Naive thymus-derived CD4-positive, alpha-beta T cell (primary cell): ENCODE measurements around the gene CMIP. TPM values are rescaled to one million over a fixed set of nuclear protein-coding genes. Genes with fewer than 3 reads are reported as not detected.
A peak's percentile ranks its signal among the peaks of the same experiment; 100 is the strongest.

ENCODE experiments used
- ATAC-seq: fragments of 150-1000 bp; cut with Tn5 transposase; 2 replicates; pipeline ENCODE4 v1.10.0; 2021; ENCODE audit warnings: mild to moderate bottlenecking, moderate library complexity
- CTCF ChIA-PET: fragments of 350-600 bp; sonication (Branson Sonifier 250); formaldehyde crosslinking; loops from one replicate; lab custom pipeline; 2021; ENCODE audit warnings: antibody characterized with exemption; lab: Charles Lee
- POLR2A ChIA-PET: fragments of 350-600 bp; sonication (Branson Sonifier 250); formaldehyde crosslinking; loops from one replicate; lab custom pipeline; 2021; ENCODE audit warnings: antibody characterized with exemption, inconsistent platforms; lab: Charles Lee
- DNase-seq, 9 donors: peaks; one replicate each; pipeline versions ENCODE4 v3.0.0 to v3.0.0-alpha.2; 2020 to 2022; ENCODE audit warnings: mixed read lengths in 1 of 9
- H3K27ac ChIP-seq: one replicate; pipeline ENCODE4 v1.7.0; 2013; ENCODE audit warnings: mild to moderate bottlenecking, low read depth, low read length, moderate library complexity
- H3K27me3 ChIP-seq, 2 donors: one replicate each; pipeline ENCODE4 v1.7.0; 2013; ENCODE audit warnings: low read length in 2 of 2, mild to moderate bottlenecking in 2 of 2, moderate library complexity in 2 of 2; ENCODE audit not compliant: control insufficient read depth in 2 of 2, insufficient read depth in 2 of 2
- H3K36me3 ChIP-seq, 3 experiments: 1 replicate in 2 of 3; 2 replicates in 1 of 3; pipeline ENCODE4 v1.7.0; 2013; ENCODE audit warnings: low read length in 3 of 3, mild to moderate bottlenecking in 3 of 3, moderate library complexity in 1 of 3; ENCODE audit not compliant: insufficient read depth in 3 of 3, control insufficient read depth in 2 of 3
- H3K4me1 ChIP-seq, 2 donors: one replicate each; pipeline ENCODE4 v1.7.0; 2013; ENCODE audit warnings: low read length in 2 of 2, mild to moderate bottlenecking in 2 of 2, moderate library complexity in 1 of 2; ENCODE audit not compliant: control insufficient read depth in 2 of 2, insufficient read depth in 2 of 2
- H3K4me3 ChIP-seq: 2 replicates; pipeline ENCODE4 v1.7.0; 2013; ENCODE audit warnings: mild to moderate bottlenecking, low read length
- H3K9me3 ChIP-seq, 3 experiments: 1 replicate in 2 of 3; 2 replicates in 1 of 3; pipeline ENCODE4 v1.7.0; 2013; ENCODE audit warnings: low read length in 3 of 3; ENCODE audit not compliant: control insufficient read depth in 2 of 3
- H3K27ac Mint-ChIP-seq, 9 donors: one replicate each; pipeline ENCODE4 v1.8.0; 2020 to 2022; ENCODE audit warnings: mixed read lengths in 9 of 9, mild to moderate bottlenecking in 8 of 9, moderate library complexity in 5 of 9, inconsistent platforms in 2 of 9
- H3K27me3 Mint-ChIP-seq, 5 donors: one replicate each; pipeline ENCODE4 v1.8.0; 2021 to 2022; ENCODE audit warnings: mixed read lengths in 5 of 5, mild to moderate bottlenecking in 1 of 5
- H3K36me3 Mint-ChIP-seq, 5 donors: one replicate each; pipeline ENCODE4 v1.8.0; 2020 to 2022; ENCODE audit warnings: mixed read lengths in 5 of 5, mild to moderate bottlenecking in 3 of 5, inconsistent platforms in 1 of 5
- H3K4me1 Mint-ChIP-seq, 7 donors: one replicate each; pipeline ENCODE4 v1.8.0; 2020 to 2022; ENCODE audit warnings: mixed read lengths in 7 of 7, mild to moderate bottlenecking in 3 of 7, inconsistent platforms in 1 of 7
- H3K4me3 Mint-ChIP-seq, 10 donors: one replicate each; pipeline ENCODE4 v1.8.0; 2020 to 2022; ENCODE audit warnings: mild to moderate bottlenecking in 10 of 10, mixed read lengths in 10 of 10, moderate library complexity in 6 of 10, inconsistent platforms in 2 of 10
- H3K9me3 Mint-ChIP-seq, 11 donors: one replicate each; pipeline ENCODE4 v1.8.0; 2020 to 2022; ENCODE audit warnings: mixed read lengths in 11 of 11, mild to moderate bottlenecking in 4 of 11, inconsistent platforms in 1 of 11, moderate library complexity in 1 of 11
- intact Hi-C, 2 donors: fragments of 100-400 bp; cut with micrococcal nuclease; formaldehyde crosslinking; loops; one replicate each; pipeline ENCODE4 v1.15.1; 2023
- polyA plus RNA-seq, 2 donors: library from polyadenylated mRNA; unstranded; fragments of 300-500 nt; fragmentation: Illumina TruSeq; gene quantifications; one replicate each; pipeline ENCODE4 v1.2.3, GENCODE V29; 2021
- total RNA-seq, 6 experiments: library from RNA in 5 of 6; stranded (reverse) in 5 of 6; gene quantifications; 1 replicate in 5 of 6; 2 replicates in 1 of 6; pipeline ENCODE4 v1.2.3 and lab custom pipeline; 2021 to 2026

Gene CMIP
- total and polyA plus RNA-seq, 7 experiments from 2014 or later: 0.66 to 75.4 (median 34.3) TPM

- ChIA-PET CTCF (interaction anchor here (0.6 kb wide), 1 partner anchor 1238 kb away, joined by 3 read pairs; no protein-coding TSS in a partner anchor), POLR2A (no interaction called here)
- peaks cover 6 to 40% (median 11%) of the 10 kb centered on the region in 5 donors for H3K36me3 Mint-ChIP-seq
- no peak overlapping the region for H3K4me3 Mint-ChIP-seq
- H3K4me3 ChIP-seq: no peak overlapping the region
- peaks cover 0 to 57% (median 0%) of the 10 kb centered on the region in 3 experiments for H3K36me3 ChIP-seq
- H3K27ac Mint-ChIP-seq: peak overlapping the region in 1 of 9 donors; percentile 62
- ATAC-seq (no peak), DNase-seq (no peak)
- H3K27ac ChIP-seq: no peak overlapping the region
- peaks cover 0 to 17% (median 0%) of the 10 kb centered on the region in 7 donors for H3K4me1 Mint-ChIP-seq
- peaks cover 0 to 6% (median 0%) of the 10 kb centered on the region in 11 donors for H3K9me3 Mint-ChIP-seq
- no peaks in the 10 kb centered on the region for H3K27me3 Mint-ChIP-seq
- no peaks in the 10 kb centered on the region for H3K27me3 ChIP-seq
- no peaks in the 10 kb centered on the region for H3K9me3 ChIP-seq
- H3K4me1 ChIP-seq: no peaks in the 10 kb centered on the region
- intact Hi-C loops: no loop called here
Observed at GRCh38 chr16:81680444-81681275, 236.1 kb downstream of the CMIP start.

GRCh38 chr16:81681311-81681710, 236.7 kb downstream of the CMIP start:
- Histone ChIP-seq H3K27me3 (no peaks in the 10 kb centered on the region), H3K4me3 (no peak overlapping the region), H3K4me1 (no peaks in the 10 kb centered on the region), H3K9me3 (no peaks in the 10 kb centered on the region), H3K36me3 (peaks cover 0 to 51% (median 0%) of the 10 kb centered on the region in 3 experiments), H3K27ac (no peak overlapping the region)
- H3K4me1 Mint-ChIP-seq: peaks cover 0 to 15% (median 0%) of the 10 kb centered on the region in 7 donors
- peaks cover 0 to 5% (median 0%) of the 10 kb centered on the region in 11 donors for H3K9me3 Mint-ChIP-seq
- H3K27me3 Mint-ChIP-seq: no peaks in the 10 kb centered on the region
- ChIA-PET POLR2A (no interaction called here), CTCF (no interaction called here)
- no peak overlapping the region for H3K4me3 Mint-ChIP-seq
- DNase-seq (no peak), ATAC-seq (no peak)
- H3K27ac Mint-ChIP-seq: no peak overlapping the region
- intact Hi-C loops: no loop called here
- peaks cover 6 to 37% (median 10%) of the 10 kb centered on the region in 5 donors for H3K36me3 Mint-ChIP-seq

- H3K27ac Mint-ChIP-seq: peak overlapping the region in 1 of 9 donors; percentile 14
- intact Hi-C loops: no loop called here
- Histone ChIP-seq H3K27ac (no peak overlapping the region), H3K36me3 (peaks cover 0 to 27% (median 0%) of the 10 kb centered on the region in 3 experiments), H3K27me3 (no peaks in the 10 kb centered on the region), H3K4me1 (no peaks in the 10 kb centered on the region), H3K9me3 (no peaks in the 10 kb centered on the region), H3K4me3 (no peak overlapping the region)
- peaks cover 0 to 4% (median 0%) of the 10 kb centered on the region in 11 donors for H3K9me3 Mint-ChIP-seq
- ChIA-PET POLR2A (no interaction called here), CTCF (no interaction called here)
- ATAC-seq (no peak), DNase-seq (no peak)
- peaks cover 5 to 31% (median 14%) of the 10 kb centered on the region in 7 donors for H3K4me1 Mint-ChIP-seq
- H3K36me3 Mint-ChIP-seq: peaks cover 1 to 39% (median 5%) of the 10 kb centered on the region in 5 donors
- H3K27me3 Mint-ChIP-seq: no peaks in the 10 kb centered on the region
- H3K4me3 Mint-ChIP-seq: no peak overlapping the region
Observed at GRCh38 chr16:81684242-81684837, 239.7 kb downstream of the CMIP start.

- Mint-ChIP-seq H3K4me3 (no peak overlapping the region), H3K27me3 (no peaks in the 10 kb centered on the region), H3K4me1 (peaks cover 5 to 35% (median 15%) of the 10 kb centered on the region in 7 donors), H3K9me3 (peaks cover 0 to 4% (median 0%) of the 10 kb centered on the region in 11 donors), H3K36me3 (peaks cover 0 to 38% (median 4%) of the 10 kb centered on the region in 5 donors), H3K27ac (peak overlapping the region in 1 of 9 donors; percentile 14)
- Histone ChIP-seq H3K4me3 (no peak overlapping the region), H3K36me3 (peaks cover 0 to 22% (median 0%) of the 10 kb centered on the region in 3 experiments), H3K9me3 (no peaks in the 10 kb centered on the region), H3K4me1 (no peaks in the 10 kb centered on the region), H3K27me3 (no peaks in the 10 kb centered on the region), H3K27ac (no peak overlapping the region)
- POLR2A ChIA-PET: no interaction called here
- no peak for DNase-seq
- CTCF ChIA-PET: no interaction called here
- no peak for ATAC-seq
- intact Hi-C loops: no loop called here
Observed at GRCh38 chr16:81684901-81685300, 240.3 kb downstream of the CMIP start.

GRCh38 chr16:81686391-81687130, 242.0 kb downstream of the CMIP start:
- ATAC-seq (no peak), DNase-seq (no peak)
- Histone ChIP-seq H3K4me3 (no peak overlapping the region), H3K27me3 (no peaks in the 10 kb centered on the region), H3K27ac (no peak overlapping the region), H3K9me3 (no peaks in the 10 kb centered on the region), H3K4me1 (no peaks in the 10 kb centered on the region), H3K36me3 (peaks cover 0 to 11% (median 0%) of the 10 kb centered on the region in 3 experiments)
- Mint-ChIP-seq H3K27ac (peak overlapping the region in 1 of 9 donors; percentile 70), H3K4me3 (no peak overlapping the region), H3K36me3 (peaks cover 0 to 33% (median 2%) of the 10 kb centered on the region in 5 donors), H3K9me3 (peaks cover 0 to 4% (median 0%) of the 10 kb centered on the region in 11 donors), H3K4me1 (peaks cover 4 to 35% (median 15%) of the 10 kb centered on the region in 7 donors), H3K27me3 (no peaks in the 10 kb centered on the region)
- POLR2A ChIA-PET: no interaction called here
- intact Hi-C loops: no loop called here
- CTCF ChIA-PET: no interaction called here

GRCh38 chr16:81687131-81687456, 242.5 kb downstream of the CMIP start:
- ATAC-seq (no peak), DNase-seq (no peak)
- Mint-ChIP-seq H3K36me3 (peaks cover 0 to 35% (median 5%) of the 10 kb centered on the region in 5 donors), H3K27me3 (no peaks in the 10 kb centered on the region), H3K4me3 (no peak overlapping the region), H3K9me3 (peaks cover 0 to 4% (median 0%) of the 10 kb centered on the region in 11 donors), H3K27ac (peak overlapping the region in 1 of 9 donors; percentile 18), H3K4me1 (peaks cover 4 to 35% (median 15%) of the 10 kb centered on the region in 7 donors)
- H3K4me1 ChIP-seq: no peaks in the 10 kb centered on the region
- ChIA-PET POLR2A (no interaction called here), CTCF (no interaction called here)
- intact Hi-C loops: no loop called here
- peaks cover 0 to 15% (median 2%) of the 10 kb centered on the region in 3 experiments for H3K36me3 ChIP-seq
- no peak overlapping the region for H3K4me3 ChIP-seq
- H3K27me3 ChIP-seq: no peaks in the 10 kb centered on the region
- no peaks in the 10 kb centered on the region for H3K9me3 ChIP-seq
- H3K27ac ChIP-seq: no peak overlapping the region
